H9 (cell line): Measurements from ENCODE around the gene COPZ2. TPM values are rescaled to one million over a fixed set of nuclear protein-coding genes. Genes with fewer than 3 reads are reported as not detected.

Experiments
- DNase-seq: peaks from one replicate; pipeline ENCODE4 v3.0.0-alpha.2; 2017
- H2AFZ ChIP-seq: one replicate; pipeline ENCODE4 v1.6.1; 2013; ENCODE audit warnings: mild to moderate bottlenecking, low read length, control low read depth, moderate library complexity
- H2AK5ac ChIP-seq: 2 replicates; pipeline ENCODE4 v1.6.1; 2013; ENCODE audit warnings: low read length, control low read depth, mixed read lengths; ENCODE audit not compliant: insufficient read length
- H2BK120ac ChIP-seq: one replicate; pipeline ENCODE4 v1.6.1; 2013; ENCODE audit warnings: low read depth, mild to moderate bottlenecking, low read length, control low read depth, inconsistent platforms; ENCODE audit not compliant: poor library complexity, severe bottlenecking
- H2BK12ac ChIP-seq: 2 replicates; pipeline ENCODE4 v1.6.1; 2013; ENCODE audit warnings: low read length, control low read depth, mixed read lengths, low read depth; ENCODE audit not compliant: insufficient read length
- H2BK15ac ChIP-seq: 2 replicates; pipeline ENCODE4 v1.6.1; 2013; ENCODE audit warnings: low read depth, low read length, control low read depth
- H2BK20ac ChIP-seq: one replicate; pipeline ENCODE4 v1.6.1; 2013; ENCODE audit warnings: low read depth, mild to moderate bottlenecking, low read length, control low read depth, inconsistent platforms; ENCODE audit not compliant: poor library complexity, severe bottlenecking
- H2BK5ac ChIP-seq: 2 replicates; pipeline ENCODE4 v1.6.1; 2013; ENCODE audit warnings: low read length, control low read depth, mixed read lengths; ENCODE audit not compliant: insufficient read length
- H3K14ac ChIP-seq: 2 replicates; pipeline ENCODE4 v1.6.1; 2013; ENCODE audit warnings: low read length, control low read depth; ENCODE audit not compliant: insufficient read depth
- H3K18ac ChIP-seq: 2 replicates; pipeline ENCODE4 v1.6.1; 2013; ENCODE audit warnings: low read depth, mild to moderate bottlenecking, mixed read lengths, low read length, control low read depth; ENCODE audit not compliant: insufficient read length
- H3K23ac ChIP-seq: 2 replicates; pipeline ENCODE4 v1.6.1; 2013; ENCODE audit warnings: low read length, control low read depth, mixed read lengths, low read depth; ENCODE audit not compliant: insufficient read length
- H3K23me2 ChIP-seq: 2 replicates; pipeline ENCODE4 v1.6.1; 2013; ENCODE audit warnings: low read depth, mild to moderate bottlenecking, mixed read lengths, low read length, control low read depth; ENCODE audit not compliant: insufficient read length, poor library complexity, severe bottlenecking
- H3K27ac ChIP-seq: 2 replicates; pipeline ENCODE4 v1.5.1; 2013; ENCODE audit warnings: low read length, control low read depth, mixed read lengths, low read depth; ENCODE audit not compliant: insufficient read length
- H3K27me3 ChIP-seq: 2 replicates; pipeline ENCODE4 v1.6.1; 2013; ENCODE audit warnings: low read length, control low read depth, inconsistent platforms; ENCODE audit not compliant: insufficient read depth
- H3K4ac ChIP-seq: 2 replicates; pipeline ENCODE4 v1.6.1; 2013; ENCODE audit warnings: low read depth, mild to moderate bottlenecking, control low read depth, inconsistent platforms, low read length, moderate library complexity
- H3K4me1 ChIP-seq: 2 replicates; pipeline ENCODE4 v1.6.1; 2013; ENCODE audit warnings: low read length, control low read depth, inconsistent platforms; ENCODE audit not compliant: insufficient read depth
- H3K4me2 ChIP-seq: 2 replicates; pipeline ENCODE4 v1.6.1; 2013; ENCODE audit warnings: low read length, control low read depth, mixed read lengths; ENCODE audit not compliant: insufficient read length, insufficient read depth
- H3K56ac ChIP-seq: 2 replicates; pipeline ENCODE4 v1.6.1; 2013; ENCODE audit warnings: low read depth, mild to moderate bottlenecking, mixed read lengths, low read length, control low read depth; ENCODE audit not compliant: insufficient read length
- H3K79me1 ChIP-seq: 2 replicates; pipeline ENCODE4 v1.6.1; 2013; ENCODE audit warnings: low read depth, mild to moderate bottlenecking, moderate library complexity, low read length, control low read depth, inconsistent platforms; ENCODE audit not compliant: insufficient read depth, poor library complexity, severe bottlenecking
- H3K79me2 ChIP-seq: 2 replicates; pipeline ENCODE4 v1.6.1; 2013; ENCODE audit warnings: low read length, control low read depth, inconsistent platforms; ENCODE audit not compliant: insufficient read depth
- H3K9ac ChIP-seq: 2 replicates; pipeline ENCODE4 v1.6.1; 2013; ENCODE audit warnings: low read length, control low read depth, mixed read lengths; ENCODE audit not compliant: insufficient read length; ENCODE audit errors: extremely low read depth
- H3K9me3 ChIP-seq: one replicate; pipeline ENCODE4 v1.6.1; 2013; ENCODE audit warnings: low read depth, low read length, inconsistent platforms; ENCODE audit not compliant: control insufficient read depth
- H3T11ph ChIP-seq: one replicate; pipeline ENCODE4 v1.6.1; 2013; ENCODE audit warnings: mild to moderate bottlenecking, low read length, control low read depth, inconsistent platforms
- H4K20me1 ChIP-seq: one replicate; pipeline ENCODE4 v1.6.1; 2013; ENCODE audit not compliant: control insufficient read depth, insufficient read length, insufficient read depth
- H4K5ac ChIP-seq: 2 replicates; pipeline ENCODE4 v1.6.1; 2013; ENCODE audit warnings: low read depth, mild to moderate bottlenecking, mixed read lengths, low read length, control low read depth; ENCODE audit not compliant: insufficient read length
- H4K8ac ChIP-seq: replicated peaks from 2 replicates; pipeline ENCODE4 v1.6.1; 2013; ENCODE audit warnings: low read length, control low read depth, mixed read lengths, low read depth; ENCODE audit not compliant: insufficient read length
- H4K91ac ChIP-seq: 2 replicates; pipeline ENCODE4 v1.6.1; 2013; ENCODE audit warnings: low read depth, mild to moderate bottlenecking, moderate library complexity, mixed read lengths, low read length, control low read depth; ENCODE audit not compliant: insufficient read length
- H3K27ac Mint-ChIP-seq, 3 experiments: 2 replicates in 2 of 3; 3 replicates in 1 of 3; pipeline ENCODE4 v1.8.0; 2020 to 2021; ENCODE audit warnings: mixed read lengths in 3 of 3, mild to moderate bottlenecking in 1 of 3, moderate library complexity in 1 of 3
- H3K27me3 Mint-ChIP-seq: 2 replicates; pipeline ENCODE4 v1.8.0; 2021; ENCODE audit warnings: low read depth, mild to moderate bottlenecking, moderate library complexity, mixed read lengths
- H3K36me3 Mint-ChIP-seq, 3 experiments: 2 replicates in 2 of 3; 3 replicates in 1 of 3; pipeline ENCODE4 v1.8.0; 2020 to 2021; ENCODE audit warnings: low read depth in 3 of 3, mixed read lengths in 3 of 3; ENCODE audit not compliant: insufficient read depth in 1 of 3
- H3K4me1 Mint-ChIP-seq, 2 experiments: 2 replicates each; pipeline ENCODE4 v1.8.0; 2020; ENCODE audit warnings: mixed read lengths in 2 of 2
- H3K4me3 Mint-ChIP-seq, 2 experiments: 2 replicates in 1 of 2; 3 replicates in 1 of 2; pipeline ENCODE4 v1.8.0; 2020 to 2021; ENCODE audit warnings: mild to moderate bottlenecking in 2 of 2, mixed read lengths in 2 of 2, moderate library complexity in 1 of 2
- H3K9me3 Mint-ChIP-seq, 2 experiments: 2 replicates in 1 of 2; 3 replicates in 1 of 2; pipeline ENCODE4 v1.8.0; 2020; ENCODE audit warnings: mild to moderate bottlenecking in 2 of 2, mixed read lengths in 2 of 2, moderate library complexity in 1 of 2
- CTCF ChIP-seq: fragments of 200-600 bp; sonication (generic); conservative IDR thresholded peaks from 3 replicates; pipeline ENCODE4 v1.8.0; 2021; ENCODE audit warnings: antibody characterized with exemption, mild to moderate bottlenecking
- WGBS: extraction: QIAGEN DNeasy Blood & Tissue Kit; methylation state at CpG from one replicate; pipeline ENCODE4 v1.1.7; 2013; ENCODE audit warnings: missing lambda C conversion rate, low lambda C conversion rate, mixed read lengths; ENCODE audit not compliant: insufficient read length; ENCODE audit errors: extremely low coverage; 5-methylcytosine and 5-hydroxymethylcytosine counted together
- total RNA-seq: library from RNA; stranded (reverse); gene quantifications from 2 replicates; pipeline ENCODE4 v1.2.1, GENCODE V29; 2021

The COPZ2 gene
- total RNA-seq, 1 experiment from 2014 or later: 0.68 TPM

DNA sequence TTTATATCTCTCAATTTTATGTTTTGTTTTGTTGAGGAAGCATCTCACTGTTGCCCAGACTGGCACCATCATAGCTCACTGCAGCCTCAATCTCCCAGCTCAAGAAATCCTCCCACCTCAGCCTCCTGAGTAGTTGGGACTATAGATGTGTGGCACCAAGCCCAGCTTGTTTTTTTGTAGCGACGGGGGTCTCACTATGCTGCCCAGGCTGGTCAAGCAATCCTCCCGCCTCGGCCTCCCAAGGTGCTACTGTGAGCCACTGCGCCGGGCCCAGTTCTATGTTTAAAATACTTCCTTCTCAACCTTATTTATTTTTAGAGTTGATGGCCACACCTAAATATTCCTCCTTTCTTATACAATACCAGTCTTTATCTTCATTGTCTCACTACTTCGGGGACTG lies 8.7 kb upstream of the COPZ2 start:
- Mint-ChIP-seq H3K36me3 (peaks cover 7 to 12% (median 10%) of the 10 kb centered on the region in 3 experiments), H3K4me1 (peaks cover 35 to 44% of the 10 kb centered on the region in 2 experiments), H3K27ac (peak overlapping the region in 1 of 3 experiments; percentile 62; a peak in 1 of 7 replicates), H3K9me3 (no peaks in the 10 kb centered on the region; a peak in 1 of 5 replicates), H3K4me3 (peak overlapping the region; percentile 89 to 94), H3K27me3 (no peaks in the 10 kb centered on the region; the same call in none of the 2 replicates)
- H3K9ac ChIP-seq: no peak overlapping the region
- peak overlapping the region; percentile 93 for H3K4me2 ChIP-seq
- H4K20me1 ChIP-seq: no peaks in the 10 kb centered on the region
- H4K91ac ChIP-seq: no peak overlapping the region
- no CpG with 5 or more reads among the region's 7 CpGs for WGBS
- no peak overlapping the region for H3K56ac ChIP-seq
- H3K4me1 ChIP-seq: no peaks in the 10 kb centered on the region
- no peak overlapping the region for H2BK15ac ChIP-seq
- H3K23ac ChIP-seq: no peak overlapping the region
- H3K9me3 ChIP-seq: no peaks in the 10 kb centered on the region
- H2AK5ac ChIP-seq: no peak overlapping the region
- H2BK20ac ChIP-seq: no peak overlapping the region
- no peak for TF ChIP-seq CTCF
- H3T11ph ChIP-seq: no peak overlapping the region
- no peak overlapping the region for H3K4ac ChIP-seq
- H3K27ac ChIP-seq: no peak overlapping the region
- peaks cover 11% of the 10 kb centered on the region for H3K23me2 ChIP-seq
- no peak for DNase-seq
- H2BK12ac ChIP-seq: no peak overlapping the region
- H2AFZ ChIP-seq: no peak overlapping the region
- peaks cover 12% of the 10 kb centered on the region; the same call in 1 of the 2 replicates for H3K79me2 ChIP-seq
- H3K79me1 ChIP-seq: no peaks in the 10 kb centered on the region
- H4K5ac ChIP-seq: no peak overlapping the region
- H3K18ac ChIP-seq: no peak overlapping the region
- H3K27me3 ChIP-seq: no peaks in the 10 kb centered on the region
- no peak overlapping the region for H4K8ac ChIP-seq
- H2BK120ac ChIP-seq: no peak overlapping the region
- H2BK5ac ChIP-seq: no peak overlapping the region
- no peak overlapping the region for H3K14ac ChIP-seq
